ENCODE measurements around the gene GPRIN2.
"Not testable (repeated sequence)": the region's sequence is repeated elsewhere in the genome, so short reads cannot be mapped to it uniquely, and the experiment has no call there.

The GPRIN2 gene

GRCh38 chr10:46556515-46557318 is at the start of gene GPRIN2:
TSS of gene GPRIN2 (minus strand) at chr10:46556658. CDS start at chr10:46550736, 5,922 bp downstream.
- DNase-seq (ENCODE audit: low spot score) = no peak

GRCh38 chr10:46600516-46600915 is 44.1 kb upstream of the GPRIN2 start:
- not testable (repeated sequence) for DNase-seq (ENCODE audit: low spot score)

DNA sequence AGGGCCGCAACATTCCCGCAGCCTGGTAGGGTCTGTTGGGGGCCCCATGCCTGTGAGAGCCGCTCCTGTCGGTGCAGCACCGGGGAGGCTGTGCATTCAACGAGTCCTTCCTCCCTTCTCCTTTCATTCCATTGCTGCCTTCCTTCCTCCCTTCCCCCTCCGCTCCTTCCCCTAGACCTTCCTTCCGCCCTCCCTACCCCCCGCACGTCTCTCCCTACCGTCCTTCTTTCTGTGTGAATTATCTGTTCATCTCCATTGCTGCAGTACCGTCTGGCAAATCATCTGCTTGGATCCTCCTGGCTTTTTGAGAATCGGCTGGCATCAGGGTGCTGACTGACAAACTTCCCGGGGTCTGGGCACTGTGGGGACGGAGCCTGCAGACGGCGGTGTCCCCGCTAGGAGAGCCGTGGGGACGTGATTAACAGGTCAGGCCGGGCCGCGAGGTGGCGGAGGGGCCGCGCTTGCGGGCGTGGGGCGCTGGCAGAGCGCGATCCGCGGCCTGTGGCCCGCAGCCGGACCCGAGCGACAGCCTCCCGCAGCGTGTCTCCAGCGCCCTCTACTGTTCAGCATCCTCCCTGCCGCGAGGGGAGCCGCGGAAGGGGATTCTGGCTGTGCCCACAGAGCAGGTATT is 41.3 kb upstream of the GPRIN2 start:
- DNase-seq (ENCODE audit: low spot score) = not testable (repeated sequence)

GRCh38 chr10:46596570-46596969 is 40.1 kb upstream of the GPRIN2 start:
- DNase-seq (ENCODE audit: low spot score) = not testable (repeated sequence)

DNA sequence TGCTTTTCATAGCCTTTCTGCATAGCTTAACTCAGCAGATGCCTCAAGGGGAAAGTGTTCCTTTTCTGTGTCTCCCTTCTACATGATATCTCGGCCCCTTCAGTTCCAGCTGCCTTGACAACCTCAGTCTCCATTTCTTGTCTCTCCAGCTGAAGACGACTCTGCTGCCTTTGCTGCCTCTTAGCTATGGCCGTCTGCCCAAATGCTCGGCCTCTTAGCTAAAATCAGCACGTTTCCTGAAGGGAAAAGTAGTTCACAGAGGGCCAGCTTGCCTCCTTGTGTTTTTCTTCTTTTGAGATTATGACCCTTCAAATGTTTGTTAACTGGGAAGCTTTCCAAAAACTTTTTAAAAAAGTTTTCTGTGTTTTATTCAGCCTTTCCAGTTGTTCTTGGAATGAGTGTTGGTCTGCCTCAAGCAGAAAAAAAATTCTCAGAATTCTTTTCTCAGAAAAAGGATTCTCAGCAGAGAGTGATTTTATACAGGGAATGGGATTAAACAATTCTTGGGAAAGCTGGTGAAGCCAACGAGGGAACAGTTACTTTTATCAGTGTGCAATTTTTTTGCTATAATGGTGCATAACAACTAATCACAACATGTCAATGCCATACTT is 38.1 kb upstream of the GPRIN2 start:
- not testable (repeated sequence) for DNase-seq (ENCODE audit: low spot score)

GRCh38 chr10:46593307-46593706 is 36.8 kb upstream of the GPRIN2 start:
- DNase-seq (ENCODE audit: low spot score) = not testable (repeated sequence)

- not testable (repeated sequence) for DNase-seq (ENCODE audit: low spot score)
Measured at GRCh38 chr10:46591053-46591452, 34.6 kb upstream of the GPRIN2 start.

GRCh38 chr10:46589589-46589988 is 33.1 kb upstream of the GPRIN2 start:
- DNase-seq (ENCODE audit: low spot score) = not testable (repeated sequence)

DNA sequence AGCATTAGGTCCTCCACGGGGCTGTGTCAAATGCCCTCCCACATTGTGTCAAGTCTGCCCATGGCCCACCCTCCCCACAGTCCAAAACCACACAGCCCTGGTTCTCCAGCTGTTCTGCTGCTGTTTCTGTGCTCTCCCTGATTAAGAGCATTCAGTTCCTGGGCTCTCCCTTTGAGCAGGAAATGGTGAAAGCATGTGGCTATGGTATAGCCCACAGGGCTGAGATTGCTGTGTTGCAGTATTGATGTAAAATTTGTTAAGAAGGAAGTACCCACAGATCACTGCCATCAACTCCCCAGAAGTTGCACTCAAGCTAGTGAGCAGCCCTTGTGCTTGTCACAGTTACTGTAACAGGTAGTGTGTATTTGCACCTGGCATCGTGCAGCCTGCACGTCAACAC is 31.8 kb upstream of the GPRIN2 start:
- not testable (repeated sequence) for DNase-seq (ENCODE audit: low spot score)

DNA sequence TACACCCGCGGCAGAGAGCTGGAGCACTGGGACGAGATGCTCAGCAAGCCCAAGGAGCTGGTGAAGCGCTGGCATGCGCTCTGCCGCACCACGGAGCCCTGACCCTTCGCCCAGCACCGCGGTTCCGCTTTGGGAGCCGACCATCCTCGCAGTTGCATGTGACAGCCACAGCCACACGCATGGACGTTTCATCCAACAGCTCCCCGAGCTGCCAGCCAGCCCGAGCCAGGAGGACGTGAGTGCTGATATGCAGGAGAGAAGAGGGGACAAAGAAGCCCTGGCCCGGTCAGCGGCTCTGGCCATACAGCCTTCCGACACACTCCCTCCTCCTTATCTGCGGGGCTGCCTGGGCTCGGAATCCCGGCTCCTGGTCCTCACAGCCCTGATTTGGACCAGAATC is 31.1 kb upstream of the GPRIN2 start:
- not testable (repeated sequence) for DNase-seq (ENCODE audit: low spot score)

DNA sequence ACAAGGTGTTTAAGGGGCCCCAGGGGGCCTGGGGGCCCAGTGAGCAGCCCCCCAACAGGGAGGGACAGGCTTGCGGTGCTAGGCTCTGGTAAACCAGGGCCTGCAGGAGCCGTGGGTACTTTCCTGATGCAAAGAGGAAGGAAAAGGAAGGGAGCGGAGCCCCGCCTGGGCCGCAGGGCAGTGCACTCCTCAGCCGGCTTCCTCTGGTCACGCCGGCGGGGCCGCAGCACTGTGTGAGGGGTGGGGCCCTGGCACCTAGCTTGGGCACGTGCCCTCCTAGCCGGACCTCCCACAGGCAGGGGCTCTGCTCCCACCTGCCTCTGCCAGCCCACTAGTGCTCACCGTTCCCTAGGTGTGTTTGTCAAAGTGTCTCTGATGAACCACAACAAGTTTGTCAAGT is 28.8 kb upstream of the GPRIN2 start:
- not testable (repeated sequence) for DNase-seq (ENCODE audit: low spot score)

- DNase-seq (ENCODE audit: low spot score) = not testable (repeated sequence)
Measured at GRCh38 chr10:46584196-46584595, 27.7 kb upstream of the GPRIN2 start.

GRCh38 chr10:46582568-46582967 is 26.1 kb upstream of the GPRIN2 start:
- not testable (repeated sequence) for DNase-seq (ENCODE audit: low spot score)

GRCh38 chr10:46581997-46582396 is 25.5 kb upstream of the GPRIN2 start:
- DNase-seq (ENCODE audit: low spot score) = not testable (repeated sequence)

DNA sequence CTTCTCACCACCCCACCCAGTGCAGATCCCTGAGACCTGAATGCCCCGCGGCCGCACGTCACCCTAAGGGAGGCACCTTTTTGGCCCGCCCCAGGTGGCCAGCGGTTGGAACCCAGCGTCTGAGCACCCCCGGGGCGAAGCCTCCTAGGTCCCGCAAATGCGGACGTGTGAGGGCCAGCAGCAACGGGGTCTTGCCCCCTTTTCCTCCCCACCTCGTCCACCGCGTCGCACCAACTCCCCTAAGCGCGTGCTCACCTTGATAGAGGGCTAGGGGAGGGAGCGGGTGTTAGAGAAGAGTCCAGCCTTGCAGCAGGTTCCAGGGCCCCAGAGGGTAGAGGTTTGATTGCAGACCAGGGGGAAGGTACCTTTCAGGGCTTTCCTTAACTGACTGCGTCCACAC is 22.9 kb upstream of the GPRIN2 start:
- DNase-seq (ENCODE audit: low spot score) = not testable (repeated sequence)

- not testable (repeated sequence) for DNase-seq (ENCODE audit: low spot score)
Measured at GRCh38 chr10:46578474-46579178, 22.2 kb upstream of the GPRIN2 start, which contains the start of gene SYT15. TSS of gene SYT15 (plus strand) at chr10:46579128. CDS start at chr10:46579169, 41 bp downstream.

GRCh38 chr10:46577624-46578473 is 21.4 kb upstream of the GPRIN2 start:
- DNase-seq (ENCODE audit: low spot score) = not testable (repeated sequence)

DNA sequence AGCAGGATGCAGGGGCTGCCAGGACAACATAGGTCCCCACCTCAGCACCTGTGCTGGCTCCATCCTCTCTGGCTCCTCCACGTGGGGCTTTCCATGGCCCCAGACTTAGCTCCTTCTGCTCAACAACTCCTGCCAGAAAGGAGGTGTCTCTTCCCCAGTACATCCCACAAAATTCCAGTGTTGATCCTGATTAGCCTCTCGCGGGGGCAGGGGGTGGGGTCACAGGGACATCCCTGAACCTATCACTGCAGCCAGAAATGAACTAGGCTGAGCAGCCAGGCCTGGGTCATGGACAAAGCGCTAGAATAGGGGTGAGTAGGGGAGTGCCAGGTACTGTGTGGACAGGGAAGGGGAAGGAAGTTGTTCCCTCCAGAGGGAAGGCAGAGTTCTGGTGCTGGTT is 17.4 kb upstream of the GPRIN2 start:
- not testable (repeated sequence) for DNase-seq (ENCODE audit: low spot score)

GRCh38 chr10:46573314-46573713 is 16.9 kb upstream of the GPRIN2 start:
- not testable (repeated sequence) for DNase-seq (ENCODE audit: low spot score)

DNA sequence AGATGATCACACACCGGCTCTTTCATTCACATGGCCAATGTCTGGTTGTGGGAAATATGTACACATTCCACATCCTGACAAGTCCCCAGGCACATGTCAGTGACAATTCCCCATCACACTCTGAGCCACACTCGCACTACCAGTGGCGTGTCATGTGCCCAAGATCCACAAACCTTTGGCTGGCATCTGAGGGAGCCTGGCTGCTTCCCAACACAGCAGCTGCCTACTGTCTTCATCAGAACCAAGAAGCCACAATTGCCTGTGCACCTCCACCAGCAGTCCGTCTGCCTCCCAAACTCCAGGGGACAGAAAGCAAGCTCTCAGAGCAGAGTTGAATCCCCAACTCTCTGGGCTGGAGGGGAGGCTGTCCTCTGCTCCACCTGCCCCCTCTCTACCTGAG is 16.3 kb upstream of the GPRIN2 start:
- DNase-seq (ENCODE audit: low spot score) = not testable (repeated sequence)

DNA sequence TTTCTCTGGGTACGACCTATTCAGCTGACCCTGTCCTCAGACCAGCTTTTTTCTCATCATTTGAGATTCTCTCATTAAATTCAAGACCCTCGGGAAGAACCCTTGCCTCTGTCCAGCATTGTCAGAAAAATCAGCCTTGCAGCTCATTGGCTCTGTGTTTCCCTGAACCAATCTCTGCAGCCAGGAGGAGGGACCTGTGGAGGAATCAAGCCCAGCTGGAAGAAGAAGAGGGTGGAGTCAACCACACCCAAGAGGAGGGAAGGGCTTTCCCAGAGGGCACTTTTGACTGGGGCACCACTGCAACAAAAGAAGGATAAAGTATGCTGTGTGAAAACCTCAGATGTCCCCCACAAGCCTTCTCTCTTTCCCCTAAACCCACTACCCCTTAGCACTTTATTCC is 14.2 kb upstream of the GPRIN2 start:
- not testable (repeated sequence) for DNase-seq (ENCODE audit: low spot score)

All from RKO (cell line).